Superior temporal gyrus (tissue), 1 donor: ENCODE measurements around the gene PRICKLE1.
"Not testable (repeated sequence)": the region's sequence is repeated elsewhere in the genome, so short reads cannot be mapped to it uniquely, and the experiment has no call there.

Source experiments
- DNase-seq: peaks from one replicate; pipeline ENCODE4 v3.0.0-alpha.2; 2016; ENCODE audit errors: extremely low spot score

PRICKLE1 gene

DNA sequence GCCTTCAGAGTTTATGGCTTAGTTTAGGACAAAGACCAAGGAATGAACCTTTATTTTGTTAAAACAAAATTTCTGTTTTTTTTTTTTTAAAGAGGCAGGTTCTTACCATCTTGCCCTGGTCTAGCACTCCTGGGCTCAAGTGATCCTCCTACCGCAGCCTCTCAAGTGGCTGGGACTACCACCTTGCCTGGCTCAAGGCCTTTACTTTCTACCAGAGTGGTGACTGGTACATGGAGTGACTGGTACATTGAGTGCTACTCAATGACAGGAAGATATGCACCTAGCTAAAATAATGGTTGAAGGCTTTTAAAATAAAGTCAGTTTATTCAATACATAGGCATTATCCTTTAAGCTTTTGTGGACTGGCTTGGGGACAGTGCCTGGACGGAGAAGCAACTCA lies 32.6 kb downstream of the PRICKLE1 start:
- no peak for DNase-seq

DNA sequence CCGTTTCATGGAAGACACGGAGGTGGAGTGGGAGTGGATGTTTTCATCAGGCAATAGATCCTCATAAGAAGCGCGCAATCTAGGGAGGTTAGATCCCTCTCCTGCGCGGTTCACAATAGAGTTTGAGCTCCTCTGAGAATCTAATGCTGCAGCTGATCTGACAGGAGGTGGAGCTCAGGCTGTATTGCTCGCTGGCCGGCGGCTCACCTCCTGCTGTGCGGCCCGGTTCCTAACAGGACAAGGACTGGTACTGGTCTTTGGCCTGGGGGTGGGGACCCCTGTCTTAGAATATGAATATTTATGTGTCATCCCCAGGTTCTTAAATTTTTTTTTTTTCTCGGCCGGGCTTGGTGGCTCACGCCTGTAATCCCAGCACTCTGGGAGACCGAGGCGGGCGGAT lies 36.7 kb downstream of the PRICKLE1 start:
- no peak for DNase-seq

- no peak for DNase-seq
Measured at GRCh38 chr12:42550800-42551199, 38.7 kb downstream of the PRICKLE1 start.

- DNase-seq: no peak
Measured at GRCh38 chr12:42546709-42547108, 42.8 kb downstream of the PRICKLE1 start.

GRCh38 chr12:42541965-42542364 lies 47.6 kb downstream of the PRICKLE1 start:
- DNase-seq: no peak

DNA sequence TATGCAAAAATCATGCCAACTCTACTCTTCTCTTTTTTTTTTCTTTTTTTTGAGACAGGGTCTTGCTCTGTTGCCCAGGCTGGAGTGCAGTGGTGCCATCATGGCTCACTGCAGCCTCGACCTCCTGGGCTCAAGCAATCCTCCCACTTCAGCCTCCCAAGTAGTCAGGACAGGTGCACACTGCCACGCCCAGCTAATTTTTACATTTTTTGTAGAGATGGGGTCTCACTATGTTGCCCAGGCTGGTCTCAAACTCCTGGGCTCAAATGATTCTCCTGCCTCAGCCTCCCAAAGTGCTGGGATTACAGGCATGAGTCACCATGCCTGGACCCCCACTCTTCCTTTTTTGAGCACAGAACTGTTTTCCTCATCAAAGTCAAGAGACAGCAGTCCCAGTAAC lies 48.2 kb downstream of the PRICKLE1 start:
- not testable (repeated sequence) for DNase-seq

GRCh38 chr12:42539696-42540095 lies 49.9 kb downstream of the PRICKLE1 start:
- no peak for DNase-seq

DNA sequence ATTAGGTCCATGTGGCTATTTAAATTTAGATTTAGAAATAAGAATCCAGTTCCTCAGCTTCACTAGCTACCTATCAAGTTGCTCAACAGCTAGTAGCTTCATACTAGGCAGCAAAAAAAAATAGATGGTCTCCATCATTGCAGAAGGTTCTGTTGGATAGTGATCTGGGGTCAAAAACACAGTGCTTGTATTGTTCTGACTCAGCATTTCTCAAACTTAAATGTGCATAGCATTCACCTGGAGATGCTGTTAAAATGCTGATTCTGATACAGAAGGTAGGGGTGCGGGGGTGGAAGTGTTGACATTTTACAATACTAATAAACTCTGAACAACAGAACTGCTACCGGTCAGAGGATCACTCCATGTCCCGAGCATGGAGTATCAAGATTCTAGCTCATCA lies 51.3 kb downstream of the PRICKLE1 start:
- DNase-seq: no peak

- DNase-seq: no peak
Measured at GRCh38 chr12:42534184-42534838, 55.2 kb downstream of the PRICKLE1 start.

DNA sequence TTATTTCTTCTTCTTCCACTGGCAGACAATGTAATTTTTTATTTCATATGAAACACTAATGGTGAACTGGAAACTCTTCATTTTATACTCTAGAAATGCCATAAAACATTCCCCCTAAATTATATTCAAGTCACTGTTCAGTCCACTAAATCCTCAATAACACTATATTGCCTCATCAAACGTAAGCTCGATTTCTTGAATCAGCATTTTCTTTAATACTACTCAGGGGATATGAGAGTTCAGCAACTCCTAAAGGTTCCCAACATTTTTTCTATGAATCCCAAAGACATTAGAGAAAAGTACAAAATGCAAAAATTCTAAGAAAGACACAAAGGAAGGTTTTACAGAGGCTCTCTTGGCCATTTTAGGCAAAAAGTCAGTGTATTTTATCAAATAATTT lies 59.3 kb downstream of the PRICKLE1 start:
- no peak for DNase-seq

DNA sequence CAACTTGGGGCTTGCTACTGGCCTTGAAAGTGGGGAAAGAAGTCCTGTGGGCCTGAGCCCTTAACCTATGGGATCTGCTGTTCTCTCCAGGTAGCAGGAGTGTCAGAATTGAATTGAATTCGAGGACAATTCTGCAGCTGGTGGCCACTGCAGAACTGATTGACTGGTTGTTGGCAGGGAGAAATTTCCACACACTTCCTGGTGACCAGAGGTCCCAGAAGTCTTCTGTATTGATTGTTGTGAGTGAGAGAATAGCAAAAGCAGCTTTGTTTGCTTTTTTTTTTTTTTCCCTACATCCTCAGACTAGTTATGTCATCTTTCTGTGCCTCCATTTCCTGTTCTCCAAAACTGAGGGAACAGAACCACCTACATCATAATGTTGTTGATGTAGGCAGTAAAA lies 64.1 kb downstream of the PRICKLE1 start:
- DNase-seq: no peak

GRCh38 chr12:42524716-42525115 lies 64.8 kb downstream of the PRICKLE1 start:
- DNase-seq: no peak

GRCh38 chr12:42516573-42516972 lies 73.0 kb downstream of the PRICKLE1 start:
- no peak for DNase-seq

- no peak for DNase-seq
Measured at GRCh38 chr12:42511656-42512055, 77.9 kb downstream of the PRICKLE1 start.

GRCh38 chr12:42510823-42511222 lies 78.7 kb downstream of the PRICKLE1 start:
- no peak for DNase-seq

DNA sequence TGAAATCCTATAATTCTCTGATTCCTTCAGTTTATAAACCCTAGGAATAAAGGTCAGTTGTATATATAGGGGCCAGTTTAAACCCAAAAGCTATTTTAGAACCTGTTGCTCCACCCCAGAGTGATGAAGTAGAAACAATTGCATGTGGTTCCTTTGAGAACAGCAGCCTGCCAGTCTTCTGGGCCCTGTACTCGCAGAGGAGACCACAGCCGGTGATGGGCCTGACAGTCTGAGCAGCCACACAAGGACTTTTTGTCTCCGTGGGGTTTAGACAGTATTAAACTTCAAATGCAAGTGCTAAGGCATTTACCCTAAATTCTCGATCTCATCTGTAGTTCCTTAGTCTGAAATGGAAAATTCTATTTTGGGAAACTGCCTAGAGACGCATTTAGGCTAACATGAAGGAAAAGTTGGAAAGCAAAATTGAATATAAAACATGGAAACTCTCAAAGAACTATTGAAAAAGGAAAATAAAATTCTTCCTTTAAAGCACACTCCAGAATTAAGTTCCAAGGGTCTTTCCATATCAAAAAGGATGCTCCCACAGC lies 80.6 kb downstream of the PRICKLE1 start:
- peak; percentile 44 for DNase-seq

DNA sequence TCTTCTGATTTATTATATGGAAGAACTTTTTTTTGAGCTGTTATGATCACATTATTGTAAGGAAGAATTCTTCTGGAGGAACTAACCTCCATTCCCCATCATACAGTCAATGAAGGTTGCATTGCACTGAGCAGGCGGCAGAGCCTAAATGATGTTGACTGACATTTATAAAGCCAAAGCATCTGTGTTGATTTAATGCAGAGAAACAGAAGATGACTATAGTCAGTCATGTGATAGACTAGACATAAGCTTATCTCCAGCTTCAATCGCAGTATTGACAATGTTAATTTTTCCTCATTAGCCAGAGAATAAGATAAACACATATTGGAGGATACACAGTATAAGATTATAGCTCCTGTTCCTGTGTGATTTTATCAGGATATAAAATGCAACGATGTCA lies 82.0 kb downstream of the PRICKLE1 start:
- DNase-seq: peak; percentile 8

DNA sequence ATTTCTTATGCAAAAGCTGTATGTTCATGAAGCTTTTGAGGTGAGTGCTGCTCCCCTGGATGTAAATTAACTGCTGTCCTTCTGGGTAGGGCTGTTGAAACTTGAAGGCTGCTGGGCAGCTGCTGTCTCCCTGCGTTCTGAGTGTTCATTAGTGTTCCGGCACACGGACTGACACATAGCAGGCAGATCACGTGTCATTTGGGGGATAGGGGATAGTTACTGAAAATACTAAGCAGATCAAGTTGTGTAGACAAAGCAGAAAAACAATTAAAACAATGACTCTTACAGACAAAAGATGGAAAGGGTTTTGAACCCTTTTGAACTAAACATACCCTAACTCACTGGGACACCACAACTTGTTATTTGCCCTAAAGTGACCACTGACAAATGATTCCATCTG lies 82.5 kb downstream of the PRICKLE1 start:
- peak; percentile 6 for DNase-seq

- DNase-seq: no peak
Measured at GRCh38 chr12:42504049-42504448, 85.5 kb downstream of the PRICKLE1 start.

DNA sequence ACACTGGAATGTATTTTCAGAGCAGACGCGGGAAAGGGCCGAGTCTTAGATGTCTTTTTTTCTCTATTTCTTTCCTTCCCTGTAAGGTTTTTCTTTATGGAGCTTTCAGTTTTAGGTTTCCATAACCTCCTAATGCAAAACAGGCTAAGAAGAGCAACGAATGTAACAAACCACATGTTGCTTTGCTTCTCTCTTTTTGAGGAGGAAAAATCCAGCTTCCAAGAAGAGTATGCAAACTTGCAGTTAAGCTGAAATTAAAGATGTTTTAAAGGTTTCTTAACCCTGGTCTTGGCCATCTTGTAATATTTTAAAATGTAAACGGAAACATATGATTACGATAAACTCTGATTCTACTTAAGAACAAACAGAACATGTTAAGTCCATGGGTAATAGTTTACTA lies 86.9 kb downstream of the PRICKLE1 start:
- DNase-seq: no peak

- no peak for DNase-seq
Measured at GRCh38 chr12:42498549-42499247, 90.8 kb downstream of the PRICKLE1 start.

- DNase-seq: no peak
Measured at GRCh38 chr12:42496886-42497285, 92.7 kb downstream of the PRICKLE1 start.

GRCh38 chr12:42495244-42495643 lies 94.3 kb downstream of the PRICKLE1 start:
- no peak for DNase-seq
